H9 (cell line): ENCODE results near the gene SSTR3. TPM values are rescaled to one million over a fixed set of nuclear protein-coding genes. Genes with fewer than 3 reads are reported as not detected.

Source experiments
- DNase-seq: peaks from one replicate; pipeline ENCODE4 v3.0.0-alpha.2; 2017
- H2AFZ ChIP-seq: one replicate; pipeline ENCODE4 v1.6.1; 2013; ENCODE audit warnings: mild to moderate bottlenecking, low read length, control low read depth, moderate library complexity
- H2AK5ac ChIP-seq: 2 replicates; pipeline ENCODE4 v1.6.1; 2013; ENCODE audit warnings: low read length, control low read depth, mixed read lengths; ENCODE audit not compliant: insufficient read length
- H2BK120ac ChIP-seq: one replicate; pipeline ENCODE4 v1.6.1; 2013; ENCODE audit warnings: low read depth, mild to moderate bottlenecking, low read length, control low read depth, inconsistent platforms; ENCODE audit not compliant: poor library complexity, severe bottlenecking
- H2BK12ac ChIP-seq: 2 replicates; pipeline ENCODE4 v1.6.1; 2013; ENCODE audit warnings: low read length, control low read depth, mixed read lengths, low read depth; ENCODE audit not compliant: insufficient read length
- H2BK15ac ChIP-seq: 2 replicates; pipeline ENCODE4 v1.6.1; 2013; ENCODE audit warnings: low read depth, low read length, control low read depth
- H2BK20ac ChIP-seq: one replicate; pipeline ENCODE4 v1.6.1; 2013; ENCODE audit warnings: low read depth, mild to moderate bottlenecking, low read length, control low read depth, inconsistent platforms; ENCODE audit not compliant: poor library complexity, severe bottlenecking
- H2BK5ac ChIP-seq: 2 replicates; pipeline ENCODE4 v1.6.1; 2013; ENCODE audit warnings: low read length, control low read depth, mixed read lengths; ENCODE audit not compliant: insufficient read length
- H3K14ac ChIP-seq: 2 replicates; pipeline ENCODE4 v1.6.1; 2013; ENCODE audit warnings: low read length, control low read depth; ENCODE audit not compliant: insufficient read depth
- H3K18ac ChIP-seq: 2 replicates; pipeline ENCODE4 v1.6.1; 2013; ENCODE audit warnings: low read depth, mild to moderate bottlenecking, mixed read lengths, low read length, control low read depth; ENCODE audit not compliant: insufficient read length
- H3K23ac ChIP-seq: 2 replicates; pipeline ENCODE4 v1.6.1; 2013; ENCODE audit warnings: low read length, control low read depth, mixed read lengths, low read depth; ENCODE audit not compliant: insufficient read length
- H3K23me2 ChIP-seq: 2 replicates; pipeline ENCODE4 v1.6.1; 2013; ENCODE audit warnings: low read depth, mild to moderate bottlenecking, mixed read lengths, low read length, control low read depth; ENCODE audit not compliant: insufficient read length, poor library complexity, severe bottlenecking
- H3K27ac ChIP-seq: 2 replicates; pipeline ENCODE4 v1.5.1; 2013; ENCODE audit warnings: low read length, control low read depth, mixed read lengths, low read depth; ENCODE audit not compliant: insufficient read length
- H3K27me3 ChIP-seq: 2 replicates; pipeline ENCODE4 v1.6.1; 2013; ENCODE audit warnings: low read length, control low read depth, inconsistent platforms; ENCODE audit not compliant: insufficient read depth
- H3K4ac ChIP-seq: 2 replicates; pipeline ENCODE4 v1.6.1; 2013; ENCODE audit warnings: low read depth, mild to moderate bottlenecking, control low read depth, inconsistent platforms, low read length, moderate library complexity
- H3K4me1 ChIP-seq: 2 replicates; pipeline ENCODE4 v1.6.1; 2013; ENCODE audit warnings: low read length, control low read depth, inconsistent platforms; ENCODE audit not compliant: insufficient read depth
- H3K4me2 ChIP-seq: 2 replicates; pipeline ENCODE4 v1.6.1; 2013; ENCODE audit warnings: low read length, control low read depth, mixed read lengths; ENCODE audit not compliant: insufficient read length, insufficient read depth
- H3K56ac ChIP-seq: 2 replicates; pipeline ENCODE4 v1.6.1; 2013; ENCODE audit warnings: low read depth, mild to moderate bottlenecking, mixed read lengths, low read length, control low read depth; ENCODE audit not compliant: insufficient read length
- H3K79me1 ChIP-seq: 2 replicates; pipeline ENCODE4 v1.6.1; 2013; ENCODE audit warnings: low read depth, mild to moderate bottlenecking, moderate library complexity, low read length, control low read depth, inconsistent platforms; ENCODE audit not compliant: insufficient read depth, poor library complexity, severe bottlenecking
- H3K79me2 ChIP-seq: 2 replicates; pipeline ENCODE4 v1.6.1; 2013; ENCODE audit warnings: low read length, control low read depth, inconsistent platforms; ENCODE audit not compliant: insufficient read depth
- H3K9ac ChIP-seq: 2 replicates; pipeline ENCODE4 v1.6.1; 2013; ENCODE audit warnings: low read length, control low read depth, mixed read lengths; ENCODE audit not compliant: insufficient read length; ENCODE audit errors: extremely low read depth
- H3K9me3 ChIP-seq: one replicate; pipeline ENCODE4 v1.6.1; 2013; ENCODE audit warnings: low read depth, low read length, inconsistent platforms; ENCODE audit not compliant: control insufficient read depth
- H3T11ph ChIP-seq: one replicate; pipeline ENCODE4 v1.6.1; 2013; ENCODE audit warnings: mild to moderate bottlenecking, low read length, control low read depth, inconsistent platforms
- H4K20me1 ChIP-seq: one replicate; pipeline ENCODE4 v1.6.1; 2013; ENCODE audit not compliant: control insufficient read depth, insufficient read length, insufficient read depth
- H4K5ac ChIP-seq: 2 replicates; pipeline ENCODE4 v1.6.1; 2013; ENCODE audit warnings: low read depth, mild to moderate bottlenecking, mixed read lengths, low read length, control low read depth; ENCODE audit not compliant: insufficient read length
- H4K8ac ChIP-seq: replicated peaks from 2 replicates; pipeline ENCODE4 v1.6.1; 2013; ENCODE audit warnings: low read length, control low read depth, mixed read lengths, low read depth; ENCODE audit not compliant: insufficient read length
- H4K91ac ChIP-seq: 2 replicates; pipeline ENCODE4 v1.6.1; 2013; ENCODE audit warnings: low read depth, mild to moderate bottlenecking, moderate library complexity, mixed read lengths, low read length, control low read depth; ENCODE audit not compliant: insufficient read length
- H3K27ac Mint-ChIP-seq, 3 experiments: 2 replicates in 2 of 3; 3 replicates in 1 of 3; pipeline ENCODE4 v1.8.0; 2020 to 2021; ENCODE audit warnings: mixed read lengths in 3 of 3, mild to moderate bottlenecking in 1 of 3, moderate library complexity in 1 of 3
- H3K27me3 Mint-ChIP-seq: 2 replicates; pipeline ENCODE4 v1.8.0; 2021; ENCODE audit warnings: low read depth, mild to moderate bottlenecking, moderate library complexity, mixed read lengths
- H3K36me3 Mint-ChIP-seq, 3 experiments: 2 replicates in 2 of 3; 3 replicates in 1 of 3; pipeline ENCODE4 v1.8.0; 2020 to 2021; ENCODE audit warnings: low read depth in 3 of 3, mixed read lengths in 3 of 3; ENCODE audit not compliant: insufficient read depth in 1 of 3
- H3K4me1 Mint-ChIP-seq, 2 experiments: 2 replicates each; pipeline ENCODE4 v1.8.0; 2020; ENCODE audit warnings: mixed read lengths in 2 of 2
- H3K4me3 Mint-ChIP-seq, 2 experiments: 2 replicates in 1 of 2; 3 replicates in 1 of 2; pipeline ENCODE4 v1.8.0; 2020 to 2021; ENCODE audit warnings: mild to moderate bottlenecking in 2 of 2, mixed read lengths in 2 of 2, moderate library complexity in 1 of 2
- H3K9me3 Mint-ChIP-seq, 2 experiments: 2 replicates in 1 of 2; 3 replicates in 1 of 2; pipeline ENCODE4 v1.8.0; 2020; ENCODE audit warnings: mild to moderate bottlenecking in 2 of 2, mixed read lengths in 2 of 2, moderate library complexity in 1 of 2
- WGBS: extraction: QIAGEN DNeasy Blood & Tissue Kit; methylation state at CpG from one replicate; pipeline ENCODE4 v1.1.7; 2013; ENCODE audit warnings: missing lambda C conversion rate, low lambda C conversion rate, mixed read lengths; ENCODE audit not compliant: insufficient read length; ENCODE audit errors: extremely low coverage; 5-methylcytosine and 5-hydroxymethylcytosine counted together
- total RNA-seq: library from RNA; stranded (reverse); gene quantifications from 2 replicates; pipeline ENCODE4 v1.2.1, GENCODE V29; 2021
- TF ChIP-seq, protein P1 (sequence below): fragments of 200-600 bp; sonication (generic); conservative IDR thresholded peaks from 3 replicates; pipeline ENCODE4 v1.8.0; 2021; ENCODE audit warnings: antibody characterized with exemption, mild to moderate bottlenecking

Gene SSTR3
- total RNA-seq, 1 experiment from 2014 or later = 0.68 TPM

DNA sequence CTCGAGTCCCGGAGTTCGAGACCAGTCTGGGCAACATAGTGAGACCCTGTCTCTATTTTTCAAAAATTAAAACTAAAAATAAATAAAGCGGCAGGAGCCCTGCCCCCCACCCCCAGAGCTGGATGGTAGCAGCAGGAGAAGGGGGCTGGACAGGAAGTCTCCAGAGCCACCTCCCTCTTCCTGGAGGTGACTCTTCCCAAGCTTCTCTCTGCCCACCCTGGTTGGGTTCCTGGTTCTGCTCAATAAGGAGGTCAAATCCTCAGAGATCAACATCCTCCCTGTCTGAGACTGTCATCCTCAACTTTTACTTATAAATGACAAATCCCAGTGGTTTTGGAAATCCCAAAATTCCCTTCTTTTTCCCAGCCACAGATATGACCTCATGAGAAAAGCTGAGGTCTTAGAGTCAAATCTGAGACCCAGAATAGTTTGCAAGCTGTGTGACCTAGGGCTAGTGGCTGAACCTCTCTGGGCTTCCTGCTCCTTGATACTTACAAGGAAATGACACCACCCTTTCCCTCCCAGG lies 25.2 kb downstream of the SSTR3 start:
- Histone ChIP-seq H2BK20ac (no peak overlapping the region), H2BK5ac (no peak overlapping the region), H2BK12ac (no peak overlapping the region), H3K23ac (no peak overlapping the region), H2BK120ac (no peak overlapping the region), H3K56ac (no peak overlapping the region), H3K9ac (no peak overlapping the region), H3K79me2 (no peaks in the 10 kb centered on the region), H4K20me1 (no peaks in the 10 kb centered on the region), H2AFZ (no peak overlapping the region), H3K23me2 (peaks cover 9% of the 10 kb centered on the region), H4K91ac (no peak overlapping the region), H3K14ac (no peak overlapping the region), H2BK15ac (no peak overlapping the region), H3K27ac (no peak overlapping the region), H4K5ac (no peak overlapping the region), H3K79me1 (no peaks in the 10 kb centered on the region), H3K27me3 (no peaks in the 10 kb centered on the region), H3K9me3 (no peaks in the 10 kb centered on the region), H3K18ac (no peak overlapping the region), H3K4me1 (peaks cover 5% of the 10 kb centered on the region), H3T11ph (no peak overlapping the region), H3K4ac (no peak overlapping the region), H3K4me2 (peak overlapping the region; percentile 60), H2AK5ac (no peak overlapping the region), H4K8ac (no peak overlapping the region)
- Mint-ChIP-seq H3K36me3 (peaks cover 7 to 15% (median 8%) of the 10 kb centered on the region in 3 experiments; a peak in 4 of 7 replicates), H3K4me3 (peak overlapping the region; percentile 62 to 77; a peak in 2 of 5 replicates), H3K9me3 (peaks cover 2 to 7% of the 10 kb centered on the region in 2 experiments; a peak in 4 of 5 replicates), H3K4me1 (peaks cover 29 to 43% of the 10 kb centered on the region in 2 experiments), H3K27me3 (no peaks in the 10 kb centered on the region; the same call in 1 of the 2 replicates), H3K27ac (no peak overlapping the region)
- DNase-seq = no peak
- TF ChIP-seq, protein P1, sequence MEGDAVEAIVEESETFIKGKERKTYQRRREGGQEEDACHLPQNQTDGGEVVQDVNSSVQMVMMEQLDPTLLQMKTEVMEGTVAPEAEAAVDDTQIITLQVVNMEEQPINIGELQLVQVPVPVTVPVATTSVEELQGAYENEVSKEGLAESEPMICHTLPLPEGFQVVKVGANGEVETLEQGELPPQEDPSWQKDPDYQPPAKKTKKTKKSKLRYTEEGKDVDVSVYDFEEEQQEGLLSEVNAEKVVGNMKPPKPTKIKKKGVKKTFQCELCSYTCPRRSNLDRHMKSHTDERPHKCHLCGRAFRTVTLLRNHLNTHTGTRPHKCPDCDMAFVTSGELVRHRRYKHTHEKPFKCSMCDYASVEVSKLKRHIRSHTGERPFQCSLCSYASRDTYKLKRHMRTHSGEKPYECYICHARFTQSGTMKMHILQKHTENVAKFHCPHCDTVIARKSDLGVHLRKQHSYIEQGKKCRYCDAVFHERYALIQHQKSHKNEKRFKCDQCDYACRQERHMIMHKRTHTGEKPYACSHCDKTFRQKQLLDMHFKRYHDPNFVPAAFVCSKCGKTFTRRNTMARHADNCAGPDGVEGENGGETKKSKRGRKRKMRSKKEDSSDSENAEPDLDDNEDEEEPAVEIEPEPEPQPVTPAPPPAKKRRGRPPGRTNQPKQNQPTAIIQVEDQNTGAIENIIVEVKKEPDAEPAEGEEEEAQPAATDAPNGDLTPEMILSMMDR = no peak
- no CpG with 5 or more reads among the region's 4 CpGs for WGBS
